Measurements from ENCODE around the gene SESTD1. TPM values are rescaled to one million over a fixed set of nuclear protein-coding genes. Genes with fewer than 3 reads are reported as not detected.

SESTD1 gene
- total RNA-seq, 1 donor from 2014 or later, result 19.4 TPM

- H3K9me3 Mint-ChIP-seq (ENCODE audit: unreplicated experiment), result peaks cover 3% of the 10 kb centered on the region
- no peak for DNase-seq (ENCODE audit: low read depth)
- peaks cover 3% of the 10 kb centered on the region for H3K36me3 Mint-ChIP-seq (ENCODE audit: low read depth, unreplicated experiment)
- peaks cover under 1% of the 10 kb centered on the region for H3K4me1 Mint-ChIP-seq (ENCODE audit: low read depth, unreplicated experiment)
- no peaks in the 10 kb centered on the region for H3K4me1 ChIP-seq (ENCODE audit: insufficient read depth, low read length)
- no peak overlapping the region for H3K9ac ChIP-seq (ENCODE audit: low read length)
- peaks cover 43% of the 10 kb centered on the region for H4K20me1 ChIP-seq (ENCODE audit: insufficient read depth, low read length)
- no peak overlapping the region for H3K4me2 ChIP-seq (ENCODE audit: low read length)
- no peak overlapping the region for H3K4me3 ChIP-seq (ENCODE audit: insufficient read depth, low read depth, low read length)
- H3K27me3 ChIP-seq (ENCODE audit: insufficient read depth, low read length), result no peaks in the 10 kb centered on the region
- H3K9me3 ChIP-seq (ENCODE audit: insufficient read depth, low read depth, low read length), result no peaks in the 10 kb centered on the region
- H3K27ac Mint-ChIP-seq (ENCODE audit: unreplicated experiment), result no peak overlapping the region
- no peak overlapping the region for H2AFZ ChIP-seq (ENCODE audit: low read depth, low read length)
- no peak overlapping the region for H3K4me3 Mint-ChIP-seq (ENCODE audit: unreplicated experiment)
- H3K27ac ChIP-seq (ENCODE audit: low read depth, low read length), result no peak overlapping the region
- no peaks in the 10 kb centered on the region for H3K27me3 Mint-ChIP-seq (ENCODE audit: low read depth, unreplicated experiment)
- FAIRE-seq, result no peak
- TF ChIP-seq EZH2 (IDR thresholded peaks at IDR 0.05; ENCODE audit: insufficient read depth, low read length) (no peak), CTCF (IDR thresholded peaks at IDR 0.05; ENCODE audit: insufficient read depth, low read depth, low read length) (no peak)
- peaks cover 81% of the 10 kb centered on the region for H3K79me2 ChIP-seq (ENCODE audit: insufficient read depth, low read length)
- no peaks in the 10 kb centered on the region for H3K36me3 ChIP-seq (ENCODE audit: insufficient read depth, low read length)
Observed at GRCh38 chr2:179255129-179255528, 9.5 kb downstream of the SESTD1 start.

GRCh38 chr2:179253226-179253625, 11.4 kb downstream of the SESTD1 start:
- no peaks in the 10 kb centered on the region for H3K27me3 ChIP-seq (ENCODE audit: insufficient read depth, low read length)
- no peak for FAIRE-seq
- peaks cover 3% of the 10 kb centered on the region for H3K9me3 Mint-ChIP-seq (ENCODE audit: unreplicated experiment)
- H4K20me1 ChIP-seq (ENCODE audit: insufficient read depth, low read length), result peaks cover 40% of the 10 kb centered on the region
- no peaks in the 10 kb centered on the region for H3K9me3 ChIP-seq (ENCODE audit: insufficient read depth, low read depth, low read length)
- H3K4me3 Mint-ChIP-seq (ENCODE audit: unreplicated experiment), result no peak overlapping the region
- H3K36me3 ChIP-seq (ENCODE audit: insufficient read depth, low read length), result no peaks in the 10 kb centered on the region
- no peak overlapping the region for H3K4me2 ChIP-seq (ENCODE audit: low read length)
- no peak overlapping the region for H3K27ac Mint-ChIP-seq (ENCODE audit: unreplicated experiment)
- no peak overlapping the region for H3K4me3 ChIP-seq (ENCODE audit: insufficient read depth, low read depth, low read length)
- H3K27me3 Mint-ChIP-seq (ENCODE audit: low read depth, unreplicated experiment), result no peaks in the 10 kb centered on the region
- H3K27ac ChIP-seq (ENCODE audit: low read depth, low read length), result no peak overlapping the region
- H3K36me3 Mint-ChIP-seq (ENCODE audit: low read depth, unreplicated experiment), result peaks cover 3% of the 10 kb centered on the region
- no peak for DNase-seq (ENCODE audit: low read depth)
- H2AFZ ChIP-seq (ENCODE audit: low read depth, low read length), result no peak overlapping the region
- peaks cover 3% of the 10 kb centered on the region for H3K4me1 Mint-ChIP-seq (ENCODE audit: low read depth, unreplicated experiment)
- H3K79me2 ChIP-seq (ENCODE audit: insufficient read depth, low read length), result peaks cover 84% of the 10 kb centered on the region
- no peak overlapping the region for H3K9ac ChIP-seq (ENCODE audit: low read length)
- no peak for TF ChIP-seq EZH2 (IDR thresholded peaks at IDR 0.05; ENCODE audit: insufficient read depth, low read length)
- no peak for TF ChIP-seq CTCF (IDR thresholded peaks at IDR 0.05; ENCODE audit: insufficient read depth, low read depth, low read length)
- H3K4me1 ChIP-seq (ENCODE audit: insufficient read depth, low read length), result no peaks in the 10 kb centered on the region

- Histone ChIP-seq H3K4me1 (ENCODE audit: insufficient read depth, low read length) (no peaks in the 10 kb centered on the region), H3K27me3 (ENCODE audit: insufficient read depth, low read length) (no peaks in the 10 kb centered on the region), H3K9ac (ENCODE audit: low read length) (no peak overlapping the region), H3K4me2 (ENCODE audit: low read length) (no peak overlapping the region), H3K4me3 (ENCODE audit: insufficient read depth, low read depth, low read length) (no peak overlapping the region), H3K36me3 (ENCODE audit: insufficient read depth, low read length) (no peaks in the 10 kb centered on the region), H3K27ac (ENCODE audit: low read depth, low read length) (no peak overlapping the region), H3K9me3 (ENCODE audit: insufficient read depth, low read depth, low read length) (no peaks in the 10 kb centered on the region), H2AFZ (ENCODE audit: low read depth, low read length) (no peak overlapping the region), H4K20me1 (ENCODE audit: insufficient read depth, low read length) (peaks cover 40% of the 10 kb centered on the region), H3K79me2 (ENCODE audit: insufficient read depth, low read length) (peaks cover 81% of the 10 kb centered on the region)
- H3K27ac Mint-ChIP-seq (ENCODE audit: unreplicated experiment), result no peak overlapping the region
- no peak for DNase-seq (ENCODE audit: low read depth)
- peaks cover 3% of the 10 kb centered on the region for H3K36me3 Mint-ChIP-seq (ENCODE audit: low read depth, unreplicated experiment)
- H3K9me3 Mint-ChIP-seq (ENCODE audit: unreplicated experiment), result peaks cover 3% of the 10 kb centered on the region
- H3K4me3 Mint-ChIP-seq (ENCODE audit: unreplicated experiment), result no peak overlapping the region
- peaks cover 3% of the 10 kb centered on the region for H3K4me1 Mint-ChIP-seq (ENCODE audit: low read depth, unreplicated experiment)
- TF ChIP-seq EZH2 (IDR thresholded peaks at IDR 0.05; ENCODE audit: insufficient read depth, low read length), result no peak
- TF ChIP-seq CTCF (IDR thresholded peaks at IDR 0.05; ENCODE audit: insufficient read depth, low read depth, low read length), result no peak
- FAIRE-seq, result no peak
- no peaks in the 10 kb centered on the region for H3K27me3 Mint-ChIP-seq (ENCODE audit: low read depth, unreplicated experiment)
Observed at GRCh38 chr2:179252423-179252822, 12.2 kb downstream of the SESTD1 start.
